NCI-H446 (cell line): ENCODE measurements around the gene WDR13.
"Not testable (repeated sequence)": the region's sequence is repeated elsewhere in the genome, so short reads cannot be mapped to it uniquely, and the experiment has no call there.

Experiments used
- DNase-seq, 2 experiments: peaks; one replicate each; lab custom pipeline; 2025; lab: John Stamatoyannopoulos, UW

Gene WDR13

DNA sequence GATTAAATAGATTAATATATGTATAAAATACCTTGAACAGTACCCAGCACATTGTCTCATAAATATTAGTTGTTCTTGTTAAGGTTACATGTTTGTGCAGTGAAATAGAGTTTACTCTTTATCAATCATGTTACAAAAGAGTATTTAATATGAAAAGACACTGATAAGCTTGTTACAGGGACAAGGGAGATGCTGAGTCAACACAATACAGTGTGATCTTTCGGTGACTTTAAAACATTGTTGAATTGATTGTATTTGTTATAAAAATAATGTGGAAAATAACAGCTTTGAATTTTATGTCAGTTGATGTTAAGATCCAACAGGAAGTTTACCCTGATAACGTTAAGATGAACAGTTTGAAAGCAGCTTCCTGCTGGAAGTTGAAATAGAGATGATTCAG lies 1.4 kb upstream of the WDR13 start:
- no peak for DNase-seq

DNA sequence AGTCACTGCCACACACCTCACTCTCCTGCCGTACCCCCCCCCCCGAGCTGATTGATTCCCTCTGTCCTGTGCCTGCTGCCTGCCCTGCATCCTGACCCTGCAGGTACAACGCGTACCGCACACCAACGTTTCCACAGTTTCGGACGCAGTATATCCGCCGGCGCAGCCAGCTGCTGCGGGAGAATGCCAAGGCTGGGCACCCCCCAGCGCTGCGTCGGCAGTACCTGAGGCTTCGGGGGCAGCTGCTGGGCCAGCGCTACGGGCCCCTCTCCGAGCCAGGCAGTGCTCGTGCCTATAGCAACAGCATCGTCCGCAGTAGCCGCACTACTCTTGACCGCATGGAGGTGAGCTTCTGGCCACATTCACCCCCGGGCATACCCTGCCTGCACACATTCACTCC lies 1.3 kb downstream of the WDR13 start:
- no peak for DNase-seq

GRCh38 chrX:48599341-48599740 lies 2.0 kb downstream of the WDR13 start:
- DNase-seq: no peak

- DNase-seq: no peak
These were observed 2.9 kb downstream of the WDR13 start for GRCh38 chrX:48600226-48600625.

DNA sequence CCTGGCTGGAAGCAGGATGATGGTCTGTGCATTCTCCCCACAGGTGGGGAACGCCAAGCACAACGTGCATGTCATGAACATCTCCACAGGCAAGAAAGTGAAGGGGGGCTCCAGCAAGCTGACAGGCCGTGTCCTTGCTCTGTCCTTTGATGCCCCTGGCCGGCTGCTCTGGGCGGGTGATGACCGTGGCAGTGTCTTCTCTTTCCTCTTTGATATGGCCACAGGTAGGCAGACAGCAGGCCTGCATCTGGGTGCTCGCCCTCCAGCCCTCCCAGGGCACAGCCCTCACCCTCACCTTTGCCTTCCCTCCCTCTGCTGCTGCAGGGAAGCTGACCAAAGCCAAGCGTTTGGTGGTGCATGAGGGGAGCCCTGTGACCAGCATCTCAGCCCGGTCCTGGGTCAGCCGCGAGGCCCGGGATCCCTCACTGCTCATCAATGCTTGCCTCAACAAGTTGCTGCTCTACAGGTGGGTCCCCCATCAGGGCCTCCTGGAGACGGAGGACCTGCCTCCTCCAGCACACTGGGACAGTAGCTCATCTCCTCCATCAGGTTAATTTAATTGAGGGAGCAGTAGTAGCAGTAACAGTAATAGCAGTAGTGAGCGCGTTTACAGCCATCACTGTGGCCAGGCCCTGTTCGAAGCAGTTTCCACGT lies 4.6 kb downstream of the WDR13 start:
- no peak for DNase-seq

GRCh38 chrX:48604701-48605100 lies 7.4 kb downstream of the WDR13 start:
- no peak for DNase-seq

DNA sequence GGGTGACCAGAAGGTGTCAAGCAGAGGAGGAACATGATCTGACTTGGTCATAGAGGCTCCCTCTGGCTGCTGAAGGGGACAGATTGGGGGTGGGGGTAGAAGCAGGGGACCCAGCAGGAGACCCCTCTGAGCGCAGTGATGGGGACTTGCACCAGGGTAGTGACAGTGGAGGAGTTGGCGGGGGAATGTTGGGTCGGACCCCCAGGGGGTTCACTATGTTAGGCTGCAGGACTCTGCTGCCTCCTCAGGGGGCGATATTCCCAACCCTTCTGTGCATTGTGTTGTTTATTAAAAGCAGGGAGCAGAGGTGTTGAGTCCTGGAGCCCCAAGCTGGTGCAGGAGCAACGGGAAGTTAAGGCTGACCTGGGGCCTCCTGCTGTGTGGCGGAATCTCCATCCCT lies 8.8 kb downstream of the WDR13 start:
- DNase-seq: no peak

- DNase-seq: no peak
These were observed 14.4 kb downstream of the WDR13 start for GRCh38 chrX:48611703-48612102.

GRCh38 chrX:48613502-48614160 lies 16.3 kb downstream of the WDR13 start:
- no peak for DNase-seq

DNA sequence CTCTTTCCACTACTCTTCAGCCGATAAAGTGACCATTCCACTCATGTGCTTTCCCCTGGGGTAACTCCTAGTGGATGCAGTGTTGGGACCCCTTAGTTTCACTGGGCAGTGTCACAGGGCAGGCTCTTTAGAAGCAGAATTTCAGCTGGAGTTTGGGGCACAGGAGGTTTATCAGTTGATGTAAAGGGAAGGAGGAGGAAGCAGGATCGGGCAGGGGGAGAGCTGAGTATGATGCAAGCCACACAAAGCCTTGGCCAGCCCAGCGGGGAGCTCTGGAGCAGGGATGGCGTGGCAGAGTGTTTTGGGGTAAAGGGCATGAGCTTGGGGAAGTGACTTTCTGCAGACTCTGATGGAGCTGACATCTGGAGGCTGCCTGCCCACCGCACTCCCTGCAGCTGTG lies 19.3 kb downstream of the WDR13 start:
- DNase-seq: no peak

DNA sequence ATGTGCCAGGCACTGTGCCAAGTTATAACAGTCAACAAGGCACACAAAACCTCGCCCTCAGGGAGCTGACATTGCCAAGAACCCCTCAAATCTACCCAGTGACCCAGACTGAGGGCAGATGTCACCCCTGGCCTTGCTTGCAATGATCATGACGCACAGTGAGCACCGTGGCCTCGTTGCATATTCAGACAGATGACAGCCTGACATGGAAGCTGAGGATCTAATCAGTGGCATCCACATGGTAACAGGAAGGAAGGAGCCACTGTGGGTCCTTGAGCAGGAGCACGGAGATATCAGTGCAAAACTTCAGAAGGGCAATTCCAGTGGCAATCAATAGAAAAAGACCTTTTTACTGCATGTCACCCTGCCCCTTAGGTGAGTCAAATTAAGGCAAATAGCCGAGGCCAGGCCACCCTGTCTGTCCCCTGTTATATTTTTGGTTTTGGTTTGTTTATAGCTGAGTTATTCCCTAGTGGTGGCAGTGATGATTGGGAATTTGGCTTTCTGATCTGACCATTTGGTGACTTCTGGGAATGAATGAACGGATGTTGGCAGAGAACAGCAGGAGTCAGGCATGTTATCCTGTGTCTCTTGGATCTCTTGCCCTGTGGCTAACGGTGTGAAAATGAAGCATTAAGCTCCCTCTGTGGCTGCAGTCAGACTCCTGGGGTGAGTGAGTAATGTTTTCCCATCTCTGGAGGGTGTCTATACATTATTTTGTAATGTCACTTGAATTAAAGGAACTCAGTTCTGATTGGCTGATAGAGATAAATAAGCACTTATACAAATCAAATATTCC lies 20.4 kb downstream of the WDR13 start:
- peak in 1 of 2 experiments; percentile 67 for DNase-seq

- DNase-seq: no peak
These were observed 29.4 kb downstream of the WDR13 start for GRCh38 chrX:48626401-48627298.

DNA sequence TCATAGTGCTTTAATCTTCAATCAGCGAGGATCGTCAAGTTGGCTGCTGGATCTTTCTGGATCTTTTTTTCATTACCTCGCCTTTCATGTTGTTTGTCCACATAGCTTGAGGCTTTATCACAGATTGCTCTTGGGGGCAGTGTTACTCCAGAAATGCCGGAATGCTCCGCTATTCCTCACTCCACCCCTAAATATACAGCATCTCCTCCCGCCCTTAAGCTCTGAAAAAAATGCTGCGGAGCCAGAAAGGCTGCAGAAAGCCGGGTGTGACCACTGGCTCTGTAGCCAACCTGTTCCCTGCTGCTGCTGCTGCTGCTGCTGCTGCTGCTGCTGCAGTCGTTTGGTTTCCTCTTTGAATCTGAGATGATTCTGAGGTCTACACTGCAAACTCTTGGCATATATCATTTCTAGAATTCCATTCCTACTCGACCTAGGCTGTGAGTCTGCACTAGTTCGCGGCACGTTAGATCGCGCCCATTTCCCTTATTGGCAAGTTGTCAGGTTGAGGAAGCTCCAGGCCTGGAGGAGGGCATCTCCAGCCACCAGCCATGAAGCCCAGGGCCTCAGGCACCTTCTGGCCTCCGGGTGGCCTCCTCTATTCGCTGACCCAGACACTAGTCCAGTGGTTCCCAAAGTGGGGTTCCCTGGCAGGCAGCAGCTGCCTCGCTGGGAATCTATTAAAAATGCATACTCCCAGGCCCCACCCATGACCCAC lies 34.2 kb downstream of the WDR13 start:
- peak; percentile 21 to 79 for DNase-seq

DNA sequence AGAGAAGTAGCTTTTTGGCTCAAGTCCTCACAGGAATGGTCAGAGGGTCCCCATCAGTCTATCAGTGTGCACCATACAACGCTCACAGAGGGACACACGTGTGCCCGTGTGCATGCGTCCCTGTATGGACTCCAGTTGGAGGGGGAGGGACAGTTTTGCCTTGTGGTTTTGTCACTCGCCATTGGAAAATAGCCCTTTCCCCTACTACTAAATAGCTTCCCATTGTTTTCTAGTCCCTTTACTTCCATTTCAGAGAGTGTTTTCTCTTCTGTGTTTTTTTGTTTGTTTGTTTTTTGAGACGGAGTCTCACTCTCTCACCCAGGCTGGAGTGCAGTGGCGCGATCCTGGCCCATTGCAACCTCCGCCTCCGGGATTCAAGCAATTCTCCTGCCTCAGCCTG lies 34.9 kb downstream of the WDR13 start:
- no peak for DNase-seq

DNA sequence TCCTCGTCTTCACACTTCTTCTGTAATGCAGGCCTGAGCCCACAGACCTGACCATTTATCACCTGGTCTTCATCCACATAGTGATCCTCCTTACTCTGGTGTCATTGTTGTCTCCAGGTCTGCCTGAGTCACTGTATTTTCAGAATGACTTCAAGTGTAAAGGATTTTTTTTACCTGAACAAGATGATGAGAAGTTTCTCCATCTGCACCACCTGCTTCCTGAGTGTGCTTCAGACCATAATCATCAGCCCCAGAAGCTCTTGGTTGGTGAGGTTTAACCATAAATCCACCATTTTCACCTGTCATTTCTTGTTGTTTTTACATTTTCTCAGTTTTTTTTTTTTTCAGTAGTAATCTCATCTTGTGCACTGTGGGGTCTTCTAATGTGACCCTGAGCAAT lies 39.0 kb downstream of the WDR13 start:
- no peak for DNase-seq

DNA sequence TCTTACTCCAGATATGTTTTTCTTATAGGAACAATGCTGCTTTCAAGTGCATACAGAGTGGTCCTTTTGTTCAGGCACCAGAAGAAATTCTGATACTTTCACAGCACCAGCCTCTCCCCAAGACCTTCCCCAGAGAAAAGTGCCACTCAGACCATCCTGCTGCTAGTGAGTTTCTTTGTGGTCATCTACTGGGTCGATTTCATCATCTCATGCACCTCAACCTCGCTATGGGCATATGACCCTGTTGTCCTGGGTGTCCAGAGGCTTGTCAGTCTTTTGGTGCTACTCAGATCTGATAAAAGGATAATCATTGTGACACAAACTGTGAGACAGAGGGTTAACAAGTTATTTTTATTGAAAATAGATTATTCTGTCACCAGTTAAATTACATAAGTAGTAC lies 39.5 kb downstream of the WDR13 start:
- no peak for DNase-seq

GRCh38 chrX:48645669-48646068 lies 48.4 kb downstream of the WDR13 start:
- DNase-seq: no peak

GRCh38 chrX:48648336-48648751 lies 51.1 kb downstream of the WDR13 start:
- DNase-seq: peak; percentile 36 to 60

GRCh38 chrX:48649102-48649501 lies 51.8 kb downstream of the WDR13 start:
- DNase-seq: no peak

DNA sequence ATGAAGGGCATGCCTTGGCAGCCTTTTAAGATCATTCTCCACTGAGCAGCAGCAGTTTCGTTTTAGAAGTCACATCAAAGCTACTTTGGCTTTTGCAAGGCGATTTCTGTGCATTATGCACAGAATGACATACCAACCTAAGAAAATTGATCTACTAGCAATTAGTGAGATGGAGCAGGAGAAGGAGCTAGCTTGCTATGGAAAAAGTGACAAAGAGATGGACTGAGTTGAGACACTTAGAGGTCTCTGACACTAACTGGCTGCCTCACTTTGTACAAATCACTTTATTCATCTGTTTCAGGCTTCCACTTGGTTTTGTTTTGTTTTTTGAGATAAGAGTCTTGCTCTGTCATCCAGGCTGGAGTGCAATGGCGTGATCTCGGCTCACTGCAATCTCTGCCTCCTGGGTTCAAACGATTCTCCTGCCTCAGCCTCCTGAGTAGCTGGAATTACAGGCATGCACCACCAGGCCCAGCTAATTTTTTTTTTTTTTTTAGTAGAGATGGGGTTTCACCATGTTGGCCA lies 54.8 kb downstream of the WDR13 start:
- not testable (repeated sequence) for DNase-seq

GRCh38 chrX:48654746-48655145 lies 57.5 kb downstream of the WDR13 start:
- not testable (repeated sequence) for DNase-seq
